RCC 7860 (cell line): ENCODE measurements around the gene ZNF586.
"Not testable (repeated sequence)": the region's sequence is repeated elsewhere in the genome, so short reads cannot be mapped to it uniquely, and the experiment has no call there.

ENCODE experiments used
- DNase-seq: peaks from one replicate; pipeline ENCODE4 v3.0.0-alpha.2; 2015; ENCODE audit warnings: low spot score
- FAIRE-seq: peaks from 2 replicates; lab custom pipeline; 2012; peaks lifted over from hg19 to GRCh38; lab: Jason Lieb, UNC

Gene ZNF586

DNA sequence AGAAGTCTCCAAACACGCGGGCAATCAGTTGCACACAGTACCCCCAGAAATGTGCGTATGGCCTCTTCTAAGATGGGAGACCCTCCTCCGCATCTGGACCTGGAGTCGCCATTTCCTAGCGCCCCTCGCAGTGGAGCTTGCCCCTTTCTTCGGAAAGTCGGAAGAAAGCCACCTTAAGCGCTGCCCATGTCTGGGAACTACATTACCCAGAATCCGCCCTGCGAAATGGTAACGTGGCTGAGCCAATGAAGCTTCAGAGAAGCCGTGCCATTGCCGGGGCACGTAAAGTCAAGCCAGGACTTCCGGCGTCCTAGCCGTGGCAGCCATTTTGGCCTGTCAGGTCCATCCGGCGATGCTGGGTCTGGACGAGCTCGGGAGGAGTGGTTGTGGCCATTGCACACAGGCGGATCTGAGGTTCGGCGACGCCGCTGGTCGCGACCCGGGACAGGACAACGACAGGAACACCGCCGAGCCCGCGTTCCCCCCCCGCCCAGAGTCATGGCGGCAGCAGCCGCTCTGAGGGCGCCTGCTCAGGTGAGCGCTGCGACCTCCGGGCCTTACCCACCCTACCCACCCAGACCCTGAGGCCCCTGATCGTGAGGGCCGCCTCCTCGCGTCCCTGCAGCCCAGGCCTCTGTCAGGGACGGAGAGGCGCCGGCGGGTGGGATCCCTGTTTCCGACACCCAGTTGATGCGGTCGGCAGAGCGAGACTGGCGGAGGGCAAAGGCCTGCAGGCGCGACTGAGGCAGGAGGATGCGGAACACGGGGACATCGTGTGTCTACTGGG lies at the start of gene ZNF586:
Gene ZNF586, plus strand, starts transcription at position 332 of the 787 bp plus-strand sequence. Its CDS starts 167 bp downstream, at position 499.
- DNase-seq (peak; percentile 74), FAIRE-seq (peak; percentile 46)

DNA sequence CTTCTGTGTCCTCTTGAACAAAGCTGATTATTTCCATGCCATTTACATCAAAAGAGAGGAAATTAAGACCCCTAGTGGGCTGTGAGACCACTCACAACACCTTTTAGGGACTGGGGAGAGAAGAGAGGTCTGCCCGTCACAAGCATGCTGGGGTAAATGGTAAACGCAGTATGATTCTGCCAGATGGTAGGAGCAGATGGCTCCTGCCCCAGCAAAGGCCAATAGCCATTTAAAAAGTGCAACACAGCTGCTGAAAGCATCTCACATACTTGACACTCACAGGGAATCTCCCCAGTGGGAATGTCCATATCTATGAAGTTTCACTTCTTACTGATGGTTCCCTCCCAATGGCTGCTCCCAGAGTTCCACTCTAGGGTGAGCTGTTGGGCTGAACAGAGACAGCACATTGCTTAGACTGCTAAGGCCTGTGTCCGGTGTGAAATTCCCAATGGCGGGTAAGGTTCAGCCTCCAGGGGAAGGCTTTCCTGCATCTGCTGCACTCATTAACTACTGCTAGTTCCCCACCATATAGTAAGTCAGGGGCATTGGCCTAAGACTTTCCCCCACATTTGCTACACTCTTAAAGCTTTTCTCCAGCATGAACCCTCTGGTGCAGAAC lies 49.5 kb upstream of the ZNF586 start:
- DNase-seq (no peak), FAIRE-seq (no peak)

DNA sequence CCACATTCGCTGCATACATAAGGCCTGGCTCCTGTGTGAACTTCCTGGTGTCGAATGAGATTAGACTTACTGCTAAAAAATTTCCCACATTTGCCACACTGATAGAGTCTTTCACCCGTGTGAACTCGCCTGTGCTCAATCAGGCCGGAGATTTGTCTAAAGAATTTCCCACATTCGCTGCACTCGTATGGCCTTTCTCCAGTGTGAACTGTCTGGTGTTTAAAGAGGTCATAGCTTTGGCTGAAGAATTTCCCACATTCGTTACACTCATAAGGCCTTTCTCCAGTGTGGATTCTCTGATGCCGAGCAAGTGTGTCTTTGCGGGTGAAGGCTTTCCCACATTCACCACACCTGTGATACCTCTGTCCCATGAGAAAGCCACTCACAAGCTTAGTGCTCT lies 48.6 kb upstream of the ZNF586 start:
- no peak for FAIRE-seq

DNA sequence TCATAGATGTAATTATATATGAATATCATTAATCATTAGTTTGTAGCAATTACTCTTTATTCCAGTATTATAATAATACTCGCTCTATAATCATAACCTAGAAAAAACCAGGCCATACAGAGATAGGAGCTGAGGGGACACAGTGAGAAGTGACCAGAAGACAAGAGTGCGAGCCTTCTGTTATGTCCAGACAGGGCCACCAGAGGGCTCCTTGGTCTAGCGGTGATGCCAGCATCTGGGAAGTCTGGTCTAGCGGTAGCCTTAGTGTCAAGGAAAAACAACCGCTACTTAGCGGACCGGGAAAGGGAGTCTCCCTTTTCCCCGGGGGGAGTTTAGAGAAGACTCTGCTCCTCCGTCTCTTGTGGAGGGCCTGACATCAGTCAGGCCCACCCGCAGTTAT lies 31.2 kb upstream of the ZNF586 start:
- FAIRE-seq, DNase-seq: not testable (repeated sequence)

More for the DNA sequence above, 48.6 kb upstream of the ZNF586 start:
- DNase-seq: no peak

DNA sequence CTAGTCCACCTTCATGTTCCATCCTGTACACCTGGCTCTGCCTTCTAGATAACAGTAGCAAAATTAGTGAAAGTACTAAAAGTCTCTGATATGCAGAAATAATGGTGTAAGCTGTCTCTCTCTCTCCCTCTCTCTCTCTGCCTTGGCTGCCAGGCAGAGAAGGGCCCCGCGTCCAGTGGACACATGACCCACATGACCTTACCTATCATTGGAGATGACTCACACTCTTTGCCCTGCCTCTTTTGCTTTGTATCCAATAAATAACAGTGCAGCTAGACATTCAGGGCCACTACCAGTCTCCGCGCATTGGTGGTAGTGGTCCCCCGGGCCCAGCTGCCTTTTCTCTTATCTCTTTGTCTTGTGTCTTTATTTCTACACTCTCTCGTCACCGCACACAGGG lies 30.7 kb upstream of the ZNF586 start:
- not testable (repeated sequence) for FAIRE-seq, DNase-seq

DNA sequence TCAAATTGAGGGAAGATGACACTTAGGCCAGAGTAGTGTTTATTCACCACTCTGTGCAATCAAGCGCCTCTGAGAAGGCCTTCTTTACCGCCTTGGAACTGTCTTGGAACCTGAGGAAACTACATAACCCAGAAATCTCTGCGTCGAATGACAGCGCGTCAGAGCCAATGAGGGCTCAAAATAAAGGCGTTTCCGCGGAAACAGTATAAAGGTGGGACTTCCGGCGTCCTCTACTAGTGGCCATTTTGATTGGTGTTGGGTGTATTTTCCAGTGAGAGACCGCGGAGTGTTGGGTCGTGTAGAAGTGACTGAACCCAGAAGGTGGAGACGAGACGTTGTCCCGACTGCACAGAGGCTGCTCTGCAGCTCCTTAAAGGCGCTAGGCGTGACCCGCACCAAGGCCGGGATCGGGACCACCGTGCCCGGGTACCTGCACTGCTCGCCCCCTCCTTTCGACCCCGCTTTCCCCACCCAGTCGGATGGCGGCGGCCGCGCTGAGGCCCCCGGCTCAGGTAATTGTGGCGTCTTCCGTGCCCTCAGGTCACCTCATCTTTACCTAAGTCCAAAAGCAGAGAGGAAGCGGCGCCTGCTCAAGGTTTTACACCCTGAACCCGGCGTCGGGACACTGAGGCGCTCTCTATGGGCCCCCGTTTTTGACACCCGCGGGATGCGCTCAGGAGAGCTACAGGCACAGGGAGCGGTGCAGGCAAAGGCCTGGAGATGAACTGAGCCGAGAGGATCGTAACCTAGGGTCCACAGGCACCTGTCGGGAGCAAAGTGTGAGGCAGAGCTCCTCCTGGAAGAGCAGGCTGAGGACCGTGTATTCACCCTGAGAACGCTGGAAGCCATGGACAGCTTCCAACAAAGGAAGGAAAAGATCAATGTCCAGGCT lies 22.6 kb upstream of the ZNF586 start, which contains the start of gene ZNF776:
Gene ZNF776, plus strand, starts transcription at position 236 of the 892 bp plus-strand sequence. Its CDS starts 244 bp downstream, at position 480.
- DNase-seq (peak; percentile 74), FAIRE-seq (peak; percentile 88)

DNA sequence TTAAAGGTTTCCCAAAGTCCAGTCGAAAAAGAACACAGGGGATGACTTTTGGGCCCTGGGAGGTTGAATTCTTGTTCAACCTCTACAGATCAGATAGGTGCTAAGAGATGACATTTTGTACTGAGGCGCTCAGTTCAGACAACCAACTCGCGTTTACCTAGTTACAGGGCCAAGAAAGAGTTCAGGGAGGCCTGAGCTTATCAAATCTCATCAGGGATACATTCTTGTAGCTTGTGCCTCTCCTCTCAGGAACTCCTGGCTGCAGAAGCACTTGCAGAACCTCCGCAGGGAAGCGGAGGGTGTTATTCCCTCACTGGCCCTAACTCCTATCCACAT lies 22.0 kb upstream of the ZNF586 start:
- DNase-seq: no peak
- no peak for FAIRE-seq

DNA sequence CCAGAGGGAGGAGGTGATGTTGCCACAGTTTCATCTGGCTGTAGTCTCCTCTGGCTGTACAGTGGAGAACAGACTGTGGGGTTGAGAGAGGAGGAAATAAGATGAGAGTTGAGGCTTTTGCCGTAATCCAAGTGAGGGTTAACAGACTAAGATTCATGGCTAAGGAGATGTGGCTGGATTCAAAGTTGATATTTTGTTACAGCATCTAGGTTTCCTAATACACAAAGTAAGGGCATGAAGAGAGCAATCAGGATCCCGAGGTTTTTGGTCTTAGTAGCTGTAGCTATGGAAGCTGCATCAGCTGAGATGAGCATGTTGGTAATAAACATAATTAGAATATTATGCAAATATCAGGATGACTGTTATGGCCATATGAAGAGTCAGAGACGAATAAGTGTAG lies 21.4 kb upstream of the ZNF586 start:
- no peak for FAIRE-seq
- DNase-seq: no peak

DNA sequence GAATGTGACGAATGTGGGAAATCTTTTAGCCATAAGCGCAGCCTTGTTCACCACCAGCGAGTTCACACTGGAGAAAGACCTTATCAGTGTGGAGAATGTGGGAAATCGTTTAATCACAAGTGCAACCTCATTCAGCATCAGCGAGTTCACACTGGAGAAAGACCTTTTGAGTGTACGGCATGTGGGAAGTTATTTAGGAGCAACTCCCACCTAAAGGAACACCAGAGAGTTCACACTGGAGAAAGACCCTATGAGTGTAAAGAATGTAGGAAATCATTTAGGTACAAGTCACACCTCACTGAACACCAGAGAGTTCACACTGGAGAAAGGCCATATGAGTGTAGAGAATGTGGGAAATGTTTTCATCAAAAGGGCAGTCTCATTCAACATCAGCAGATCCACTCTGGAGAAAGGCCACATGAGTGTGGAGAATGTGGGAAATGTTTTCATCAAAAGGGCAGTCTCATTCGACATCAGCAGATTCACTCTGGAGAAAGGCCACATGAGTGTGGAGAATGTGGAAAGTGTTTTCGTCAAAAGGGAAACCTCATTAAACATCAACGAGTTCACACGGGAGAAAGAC lies 15.3 kb upstream of the ZNF586 start:
- FAIRE-seq (no peak), DNase-seq (no peak)

DNA sequence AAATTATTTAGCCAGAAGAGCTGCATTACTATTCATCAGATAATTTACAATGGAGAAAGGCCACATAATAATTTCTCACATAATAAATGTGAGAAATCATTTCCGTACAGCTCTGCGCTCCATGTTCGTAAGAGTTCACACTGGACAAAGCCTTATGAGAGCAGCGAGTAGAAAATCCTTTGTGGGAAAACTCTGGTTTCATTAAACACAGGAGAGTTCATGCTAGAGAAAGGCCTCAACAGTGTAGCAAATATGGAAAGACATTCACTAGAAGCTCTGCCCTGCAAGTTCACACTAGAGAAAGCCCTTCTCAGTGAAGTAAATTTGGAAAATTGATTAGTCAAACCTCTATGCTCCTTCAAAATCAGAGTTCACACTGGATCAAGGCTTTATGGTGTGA lies 14.4 kb upstream of the ZNF586 start:
- FAIRE-seq (no peak), DNase-seq (no peak)

DNA sequence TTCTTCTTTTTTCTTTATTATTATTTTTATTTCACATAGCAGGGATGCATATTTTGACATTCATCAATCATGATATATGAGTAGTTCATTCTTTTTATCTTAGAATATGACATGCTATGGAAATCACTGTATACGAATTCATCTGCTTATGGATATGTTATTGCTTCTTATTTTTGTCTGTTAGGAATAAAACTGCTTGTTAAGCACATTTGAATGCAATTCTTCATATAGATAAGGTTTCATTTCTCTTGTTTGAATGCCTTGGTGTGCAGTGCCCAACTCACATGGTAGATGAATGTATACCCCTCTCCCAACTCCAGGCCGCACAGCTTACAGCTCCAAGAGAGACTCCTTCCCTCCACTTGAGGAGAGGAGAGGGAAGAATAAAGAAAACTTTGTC lies 11.5 kb upstream of the ZNF586 start:
- DNase-seq: no peak
- FAIRE-seq: no peak

DNA sequence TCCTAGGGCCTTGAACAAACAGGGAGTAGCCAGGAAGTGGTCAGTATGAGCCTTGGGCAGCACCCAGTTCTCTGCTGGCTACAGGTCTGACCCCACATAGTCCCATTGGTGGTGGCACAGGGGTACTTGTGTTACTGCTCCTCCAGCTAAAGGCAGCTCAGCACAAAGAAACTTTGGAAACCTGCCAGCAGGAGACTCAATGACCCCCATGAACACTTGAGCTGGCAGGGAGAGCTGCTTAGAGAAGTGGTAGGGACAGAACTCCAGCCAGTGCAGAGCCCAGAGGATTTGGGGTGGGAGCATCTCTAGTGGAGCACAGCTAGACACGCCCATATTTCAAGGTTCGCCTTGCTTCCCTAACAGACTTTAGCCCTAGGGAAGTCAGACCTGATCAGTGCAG lies 10.4 kb upstream of the ZNF586 start:
- FAIRE-seq (no peak), DNase-seq (no peak)

DNA sequence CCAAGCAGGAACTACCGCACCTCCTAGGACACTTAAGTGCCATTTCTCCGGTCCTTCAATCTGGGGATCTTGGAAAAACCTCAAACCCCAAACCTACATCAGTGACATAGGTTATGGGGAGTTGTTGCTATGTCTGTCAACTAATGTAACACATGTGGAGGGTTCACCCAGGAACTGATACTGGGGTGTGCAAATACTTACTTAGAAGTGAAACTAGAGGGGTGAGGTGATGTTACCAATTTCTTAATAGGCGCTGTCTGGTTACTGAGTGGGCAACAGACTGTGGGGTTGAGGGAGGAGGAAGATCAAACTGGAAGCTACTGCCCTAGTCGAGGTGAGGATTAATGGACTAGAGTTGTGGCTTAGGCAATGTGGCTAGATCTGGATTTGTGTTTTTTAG lies 1.9 kb downstream of the ZNF586 start:
- no peak for FAIRE-seq
- no peak for DNase-seq

DNA sequence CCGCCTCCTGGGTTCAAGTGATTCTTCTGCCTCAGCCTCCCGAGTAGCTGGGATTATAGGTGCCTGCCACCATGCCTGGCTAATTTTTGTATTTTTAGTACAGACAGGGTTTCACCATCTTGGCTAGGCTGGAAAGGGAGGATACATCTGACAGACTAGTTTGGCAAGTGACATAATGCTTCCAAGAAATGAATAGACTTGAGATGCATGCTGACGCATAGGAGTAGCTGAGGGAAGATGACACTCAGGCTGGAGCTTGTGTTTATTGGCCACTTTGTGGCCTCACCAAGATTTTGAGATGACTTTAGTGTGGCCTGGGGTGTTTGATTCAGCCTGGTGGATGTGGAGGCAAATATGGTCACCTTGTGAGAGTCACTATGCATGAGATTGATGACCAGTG lies 4.0 kb downstream of the ZNF586 start:
- no peak for FAIRE-seq

DNA sequence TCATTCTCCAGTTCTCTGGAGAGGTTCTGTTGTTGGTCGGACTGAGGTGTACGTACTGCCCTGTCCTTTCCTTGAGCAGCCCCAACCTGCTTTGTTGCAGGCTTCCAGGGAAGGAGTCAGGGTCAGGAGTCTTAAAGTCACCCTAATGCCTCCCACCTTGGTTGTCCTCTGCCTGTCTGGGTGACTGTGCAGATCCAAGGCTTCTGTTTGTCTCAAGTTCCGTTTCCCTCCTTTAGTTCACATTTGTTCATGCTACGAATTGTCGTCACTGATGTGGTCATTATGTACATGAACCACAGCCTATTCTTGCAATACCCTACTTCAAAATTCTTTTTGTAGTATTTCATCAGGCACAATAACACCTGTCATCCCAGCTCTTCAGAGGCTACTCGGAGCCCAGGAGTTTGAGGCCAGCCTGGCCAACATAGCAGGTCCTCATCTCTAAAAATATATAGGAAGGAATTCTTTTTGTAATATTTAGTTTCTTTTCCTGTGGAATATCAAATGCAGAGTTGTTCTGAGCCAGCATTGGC lies 7.4 kb downstream of the ZNF586 start:
- no peak for DNase-seq
- FAIRE-seq: no peak

More for the DNA sequence above, 4.0 kb downstream of the ZNF586 start:
- no peak for DNase-seq

DNA sequence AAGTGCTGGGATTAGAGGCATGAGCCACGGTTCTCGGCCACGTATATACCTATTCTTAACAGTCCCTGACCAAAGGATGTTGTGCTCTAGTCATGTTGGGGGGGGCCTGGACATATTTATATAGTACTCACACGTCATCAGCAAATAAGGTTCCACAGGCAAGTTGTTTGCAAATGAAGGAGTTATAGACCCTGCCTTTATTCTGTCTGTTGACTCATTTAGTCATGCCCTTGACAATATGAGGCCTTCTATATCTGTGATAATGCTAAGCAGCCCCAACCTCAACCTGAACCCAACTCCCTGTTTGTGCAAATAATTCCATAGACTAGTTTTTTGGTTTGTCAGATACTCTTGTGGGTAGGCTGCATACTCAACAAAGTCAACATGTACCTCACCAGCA lies 8.9 kb downstream of the ZNF586 start:
- FAIRE-seq: no peak

DNA sequence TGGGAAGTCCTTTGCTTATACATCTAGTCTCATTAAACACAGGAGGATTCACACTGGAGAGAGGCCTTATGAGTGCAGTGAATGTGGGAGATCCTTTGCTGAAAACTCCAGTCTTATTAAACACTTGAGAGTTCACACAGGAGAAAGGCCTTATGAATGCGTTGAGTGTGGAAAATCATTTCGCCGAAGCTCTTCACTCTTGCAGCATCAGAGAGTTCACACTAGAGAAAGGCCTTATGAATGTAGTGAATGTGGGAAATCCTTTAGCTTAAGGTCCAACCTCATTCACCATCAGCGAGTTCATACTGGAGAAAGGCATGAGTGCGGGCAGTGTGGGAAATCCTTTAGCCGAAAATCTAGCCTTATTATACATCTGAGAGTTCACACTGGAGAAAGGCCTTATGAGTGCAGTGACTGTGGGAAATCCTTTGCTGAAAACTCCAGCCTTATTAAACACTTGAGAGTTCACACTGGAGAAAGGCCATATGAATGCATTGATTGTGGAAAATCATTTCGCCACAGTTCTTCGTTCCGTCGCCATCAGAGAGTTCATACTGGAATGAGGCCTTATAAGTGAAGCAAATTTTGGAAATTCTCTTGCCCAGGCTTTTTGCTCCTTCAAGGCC lies 9.9 kb downstream of the ZNF586 start:
- DNase-seq (no peak), FAIRE-seq (no peak)

More for the DNA sequence above, 8.9 kb downstream of the ZNF586 start:
- no peak for DNase-seq

DNA sequence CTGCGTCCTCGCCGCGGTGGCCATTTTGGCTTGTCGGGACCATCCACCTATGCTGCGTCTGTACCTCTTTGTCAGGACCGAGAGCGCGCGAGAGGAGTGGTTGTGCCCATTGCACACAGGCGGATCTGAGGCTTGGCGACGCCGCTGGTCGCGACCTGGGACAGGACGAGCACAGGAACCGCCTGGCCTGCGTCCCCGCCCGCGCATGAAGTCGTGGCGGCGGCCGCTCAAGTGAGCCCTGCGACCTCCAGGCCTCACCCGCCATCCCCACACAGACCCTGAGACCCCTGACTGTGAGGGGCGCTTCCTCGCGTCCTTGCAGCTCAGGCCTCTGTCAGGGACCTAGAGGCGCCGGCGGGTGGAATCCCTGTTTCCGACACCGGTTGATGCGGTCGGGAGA lies 16.8 kb downstream of the ZNF586 start:
- DNase-seq: no peak
- FAIRE-seq: no peak

DNA sequence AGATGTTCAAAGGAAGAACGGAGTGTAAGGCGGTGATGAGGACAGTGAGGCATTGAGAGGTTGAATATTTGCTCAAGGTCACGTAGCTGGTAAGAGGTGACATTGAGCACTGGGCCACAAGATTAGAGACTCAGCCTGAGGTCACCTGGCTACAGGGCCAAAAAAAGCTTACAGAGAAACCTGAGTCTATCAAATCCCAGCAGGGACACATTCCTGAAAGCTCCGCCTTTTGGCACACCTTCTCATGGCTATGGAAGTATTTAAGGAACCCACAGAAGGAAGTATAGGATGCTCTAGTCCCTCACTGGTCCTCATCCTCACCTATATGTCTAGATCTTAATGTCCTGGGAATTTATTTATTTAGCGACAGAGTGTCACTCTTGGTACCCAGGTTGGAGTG lies 17.4 kb downstream of the ZNF586 start:
- FAIRE-seq: no peak

DNA sequence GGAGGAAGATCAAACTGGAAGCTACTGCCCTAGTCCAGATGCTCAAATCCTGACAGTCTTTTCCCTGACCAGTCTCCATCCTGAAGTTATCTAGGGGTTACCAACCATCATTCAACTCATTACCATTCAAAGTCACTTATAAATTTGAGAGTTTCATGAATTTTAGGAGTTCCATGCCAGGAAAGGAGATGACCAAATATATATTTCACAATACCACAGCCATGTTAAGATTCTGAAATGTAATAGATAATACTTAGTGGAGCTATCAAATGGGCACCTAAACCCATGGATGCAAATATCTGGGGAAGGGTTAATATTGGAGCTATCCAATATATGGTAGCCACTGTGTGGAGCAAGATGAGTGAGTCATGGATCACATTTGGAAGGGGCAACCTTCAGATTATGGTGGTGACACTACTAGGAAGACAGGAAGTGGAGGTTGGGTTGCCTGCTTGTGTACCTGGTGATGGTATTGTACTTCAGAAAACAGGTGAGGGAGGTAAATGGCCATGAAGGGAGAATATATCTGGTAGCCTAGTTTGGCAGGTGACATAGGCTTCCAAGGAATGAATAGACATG lies 18.7 kb downstream of the ZNF586 start:
- FAIRE-seq (no peak), DNase-seq (no peak)

More for the DNA sequence above, 17.4 kb downstream of the ZNF586 start:
- no peak for DNase-seq
